HepG2 (cell line): ENCODE measurements around the gene ACAT2. TPM values are rescaled to one million over a fixed set of nuclear protein-coding genes. Genes with fewer than 3 reads are reported as not detected.

Experiments used
- JARID2 ChIP-seq: sonication (generic); formaldehyde crosslinking; IDR thresholded peaks from 2 replicates; pipeline ENCODE4 v1.8.1; 2023; ENCODE audit warnings: missing genetic modification reagents, inconsistent platforms; ENCODE audit not compliant: insufficient replicate concordance
- POLR2G ChIP-seq: fragments of 200-400 bp; formaldehyde crosslinking; IDR thresholded peaks from 2 replicates; pipeline ENCODE4 v1.6.1; 2018; ENCODE audit warnings: mild to moderate bottlenecking, low read depth, low read length, moderate library complexity
- PRDM10 ChIP-seq: sonication (generic); formaldehyde crosslinking; IDR thresholded peaks from 2 replicates; pipeline ENCODE4 v1.4.0; 2020; ENCODE audit warnings: low read depth, missing genetic modification reagents
- SKIL ChIP-seq: sonication (generic); formaldehyde crosslinking; IDR thresholded peaks from 2 replicates; pipeline ENCODE4 v1.8.0; 2022; ENCODE audit warnings: missing genetic modification reagents, mild to moderate bottlenecking, moderate library complexity, borderline replicate concordance
- ZNF136 ChIP-seq: sonication (generic); formaldehyde crosslinking; IDR thresholded peaks from 2 replicates; pipeline ENCODE4 v1.8.1; 2022; ENCODE audit warnings: low read depth, mild to moderate bottlenecking, moderate library complexity, missing genetic modification reagents
- ZNF282 ChIP-seq: fragments of 450-650 bp; IDR thresholded peaks from 2 replicates; pipeline ENCODE4 v1.6.1; 2018; ENCODE audit not compliant: partially characterized antibody
- ZNF430 ChIP-seq: sonication (generic); formaldehyde crosslinking; IDR thresholded peaks from 2 replicates; pipeline ENCODE4 v1.9.0; 2021; ENCODE audit warnings: mild to moderate bottlenecking, missing genetic modification reagents
- ZNF629 ChIP-seq: sonication (generic); formaldehyde crosslinking; conservative IDR thresholded peaks from 2 replicates; pipeline ENCODE4 v1.5.0; 2020; ENCODE audit warnings: missing genetic modification reagents
- ZNF75D ChIP-seq: sonication (generic); formaldehyde crosslinking; IDR thresholded peaks from 2 replicates; pipeline ENCODE4 v1.8.1; 2023; ENCODE audit warnings: missing genetic modification reagents, mild to moderate bottlenecking, borderline replicate concordance
- ZNF775 ChIP-seq: sonication (generic); formaldehyde crosslinking; IDR thresholded peaks from 2 replicates; pipeline ENCODE4 v1.4.0; 2020; ENCODE audit warnings: missing genetic modification reagents, mild to moderate bottlenecking, moderate library complexity, borderline replicate concordance
- polyA plus RNA-seq, 8 experiments: library from polyadenylated mRNA; depleted of rRNA in 3 of 8; stranded (reverse) in 7 of 8; unstranded in 1 of 8; fragments of >200 nt; fragmentation: Illumina TruSeq in 4 of 8; extraction: Trizol in 4 of 8; gene quantifications; 2 replicates each; pipeline versions ENCODE4 v1.2.1 to v1.2.3, GENCODE V29; 2011 to 2016; ENCODE audit warnings: low read depth in 4 of 8, missing spikeins in 1 of 8, mixed read lengths in 1 of 8; ENCODE audit not compliant: insufficient read depth in 1 of 8
- total RNA-seq, 5 experiments: library from RNA; depleted of rRNA; stranded (reverse); fragments of >200 nt; fragmentation: Illumina TruSeq; extraction: Trizol; gene quantifications; 2 replicates each; pipeline ENCODE4 v1.2.3, GENCODE V29; 2016; ENCODE audit warnings: low read depth in 1 of 5
- TF ChIP-seq, protein P1 (sequence below): sonication (generic); formaldehyde crosslinking; IDR thresholded peaks from 2 replicates; pipeline ENCODE4 v1.5.1; 2020; ENCODE audit warnings: mild to moderate bottlenecking, missing genetic modification reagents, borderline replicate concordance
- TF ChIP-seq, protein P2 (sequence below): sonication (generic); formaldehyde crosslinking; IDR thresholded peaks from 2 replicates; pipeline ENCODE4 v1.5.0; 2020; ENCODE audit warnings: missing genetic modification reagents
- TF ChIP-seq, protein P3 (sequence below): sonication (generic); formaldehyde crosslinking; IDR thresholded peaks from 2 replicates; pipeline ENCODE4 v1.5.0; 2020; ENCODE audit warnings: missing genetic modification reagents

The ACAT2 gene
- total and polyA plus RNA-seq, 2 of the 13 experiments (the other 11 are each of a cell fraction or from before 2014, with no cell fraction given): 121 to 534 TPM

GRCh38 chr6:159789377-159790148 lies 27.7 kb downstream of the ACAT2 start, which contains the start of gene TCP1 (continued):
- TF ChIP-seq ZNF430 (CRISPR knock-in tag): peak; percentile 89
- TF ChIP-seq, protein P1, sequence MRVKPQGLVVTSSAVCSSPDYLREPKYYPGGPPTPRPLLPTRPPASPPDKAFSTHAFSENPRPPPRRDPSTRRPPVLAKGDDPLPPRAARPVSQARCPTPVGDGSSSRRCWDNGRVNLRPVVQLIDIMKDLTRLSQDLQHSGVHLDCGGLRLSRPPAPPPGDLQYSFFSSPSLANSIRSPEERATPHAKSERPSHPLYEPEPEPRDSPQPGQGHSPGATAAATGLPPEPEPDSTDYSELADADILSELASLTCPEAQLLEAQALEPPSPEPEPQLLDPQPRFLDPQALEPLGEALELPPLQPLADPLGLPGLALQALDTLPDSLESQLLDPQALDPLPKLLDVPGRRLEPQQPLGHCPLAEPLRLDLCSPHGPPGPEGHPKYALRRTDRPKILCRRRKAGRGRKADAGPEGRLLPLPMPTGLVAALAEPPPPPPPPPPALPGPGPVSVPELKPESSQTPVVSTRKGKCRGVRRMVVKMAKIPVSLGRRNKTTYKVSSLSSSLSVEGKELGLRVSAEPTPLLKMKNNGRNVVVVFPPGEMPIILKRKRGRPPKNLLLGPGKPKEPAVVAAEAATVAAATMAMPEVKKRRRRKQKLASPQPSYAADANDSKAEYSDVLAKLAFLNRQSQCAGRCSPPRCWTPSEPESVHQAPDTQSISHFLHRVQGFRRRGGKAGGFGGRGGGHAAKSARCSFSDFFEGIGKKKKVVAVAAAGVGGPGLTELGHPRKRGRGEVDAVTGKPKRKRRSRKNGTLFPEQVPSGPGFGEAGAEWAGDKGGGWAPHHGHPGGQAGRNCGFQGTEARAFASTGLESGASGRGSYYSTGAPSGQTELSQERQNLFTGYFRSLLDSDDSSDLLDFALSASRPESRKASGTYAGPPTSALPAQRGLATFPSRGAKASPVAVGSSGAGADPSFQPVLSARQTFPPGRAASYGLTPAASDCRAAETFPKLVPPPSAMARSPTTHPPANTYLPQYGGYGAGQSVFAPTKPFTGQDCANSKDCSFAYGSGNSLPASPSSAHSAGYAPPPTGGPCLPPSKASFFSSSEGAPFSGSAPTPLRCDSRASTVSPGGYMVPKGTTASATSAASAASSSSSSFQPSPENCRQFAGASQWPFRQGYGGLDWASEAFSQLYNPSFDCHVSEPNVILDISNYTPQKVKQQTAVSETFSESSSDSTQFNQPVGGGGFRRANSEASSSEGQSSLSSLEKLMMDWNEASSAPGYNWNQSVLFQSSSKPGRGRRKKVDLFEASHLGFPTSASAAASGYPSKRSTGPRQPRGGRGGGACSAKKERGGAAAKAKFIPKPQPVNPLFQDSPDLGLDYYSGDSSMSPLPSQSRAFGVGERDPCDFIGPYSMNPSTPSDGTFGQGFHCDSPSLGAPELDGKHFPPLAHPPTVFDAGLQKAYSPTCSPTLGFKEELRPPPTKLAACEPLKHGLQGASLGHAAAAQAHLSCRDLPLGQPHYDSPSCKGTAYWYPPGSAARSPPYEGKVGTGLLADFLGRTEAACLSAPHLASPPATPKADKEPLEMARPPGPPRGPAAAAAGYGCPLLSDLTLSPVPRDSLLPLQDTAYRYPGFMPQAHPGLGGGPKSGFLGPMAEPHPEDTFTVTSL (CRISPR knock-in tag): no peak
- 0 out of 2 replicates have a peak, but pooled peaks have one; percentile 88 for TF ChIP-seq ZNF75D (CRISPR knock-in tag)
- no peak for TF ChIP-seq ZNF282
- TF ChIP-seq ZNF775 (CRISPR knock-in tag): no peak
- TF ChIP-seq, protein P2, sequence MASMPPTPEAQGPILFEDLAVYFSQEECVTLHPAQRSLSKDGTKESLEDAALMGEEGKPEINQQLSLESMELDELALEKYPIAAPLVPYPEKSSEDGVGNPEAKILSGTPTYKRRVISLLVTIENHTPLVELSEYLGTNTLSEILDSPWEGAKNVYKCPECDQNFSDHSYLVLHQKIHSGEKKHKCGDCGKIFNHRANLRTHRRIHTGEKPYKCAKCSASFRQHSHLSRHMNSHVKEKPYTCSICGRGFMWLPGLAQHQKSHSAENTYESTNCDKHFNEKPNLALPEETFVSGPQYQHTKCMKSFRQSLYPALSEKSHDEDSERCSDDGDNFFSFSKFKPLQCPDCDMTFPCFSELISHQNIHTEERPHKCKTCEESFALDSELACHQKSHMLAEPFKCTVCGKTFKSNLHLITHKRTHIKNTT (CRISPR knock-in tag): no peak
- peak; percentile 48; the same call in 1 of the 2 replicates for TF ChIP-seq SKIL (CRISPR knock-in tag)
- TF ChIP-seq ZNF629 (CRISPR knock-in tag): no peak
- peak; percentile 74; the same call in 1 of the 2 replicates for TF ChIP-seq PRDM10
- TF ChIP-seq POLR2G: peak; percentile 90
- TF ChIP-seq ZNF136 (CRISPR knock-in tag): no peak
- TF ChIP-seq, protein P3, sequence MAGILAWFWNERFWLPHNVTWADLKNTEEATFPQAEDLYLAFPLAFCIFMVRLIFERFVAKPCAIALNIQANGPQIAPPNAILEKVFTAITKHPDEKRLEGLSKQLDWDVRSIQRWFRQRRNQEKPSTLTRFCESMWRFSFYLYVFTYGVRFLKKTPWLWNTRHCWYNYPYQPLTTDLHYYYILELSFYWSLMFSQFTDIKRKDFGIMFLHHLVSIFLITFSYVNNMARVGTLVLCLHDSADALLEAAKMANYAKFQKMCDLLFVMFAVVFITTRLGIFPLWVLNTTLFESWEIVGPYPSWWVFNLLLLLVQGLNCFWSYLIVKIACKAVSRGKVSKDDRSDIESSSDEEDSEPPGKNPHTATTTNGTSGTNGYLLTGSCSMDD: no peak
- no peak for TF ChIP-seq JARID2 (CRISPR knock-in tag)
